Measurements from ENCODE around the gene COL25A1.

DNA sequence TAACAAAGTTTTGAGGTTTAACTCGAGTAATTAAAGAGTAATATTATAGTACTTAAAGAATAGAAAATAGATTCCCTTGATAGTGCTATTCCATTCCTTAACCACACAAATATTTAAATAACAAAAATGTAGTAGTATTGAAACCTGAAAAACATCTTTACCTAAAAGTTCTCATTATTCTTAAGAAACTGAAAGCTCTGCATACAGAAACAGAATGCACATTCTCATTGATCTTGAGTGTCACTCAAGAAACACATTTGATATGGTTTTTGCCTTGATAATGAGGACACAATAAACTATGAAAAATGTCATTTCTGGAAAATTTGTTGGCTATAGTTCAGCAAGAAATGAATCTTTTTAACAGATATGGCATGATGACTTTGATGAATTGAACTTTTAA lies 268.5 kb downstream of the COL25A1 start:
- TF ChIP-seq POLR2A (IDR thresholded peaks at IDR 0.05) (no peak), CTCF (IDR thresholded peaks at IDR 0.05) (no peak)
